ENCODE results near the gene SPAG17.

SPAG17 gene

DNA sequence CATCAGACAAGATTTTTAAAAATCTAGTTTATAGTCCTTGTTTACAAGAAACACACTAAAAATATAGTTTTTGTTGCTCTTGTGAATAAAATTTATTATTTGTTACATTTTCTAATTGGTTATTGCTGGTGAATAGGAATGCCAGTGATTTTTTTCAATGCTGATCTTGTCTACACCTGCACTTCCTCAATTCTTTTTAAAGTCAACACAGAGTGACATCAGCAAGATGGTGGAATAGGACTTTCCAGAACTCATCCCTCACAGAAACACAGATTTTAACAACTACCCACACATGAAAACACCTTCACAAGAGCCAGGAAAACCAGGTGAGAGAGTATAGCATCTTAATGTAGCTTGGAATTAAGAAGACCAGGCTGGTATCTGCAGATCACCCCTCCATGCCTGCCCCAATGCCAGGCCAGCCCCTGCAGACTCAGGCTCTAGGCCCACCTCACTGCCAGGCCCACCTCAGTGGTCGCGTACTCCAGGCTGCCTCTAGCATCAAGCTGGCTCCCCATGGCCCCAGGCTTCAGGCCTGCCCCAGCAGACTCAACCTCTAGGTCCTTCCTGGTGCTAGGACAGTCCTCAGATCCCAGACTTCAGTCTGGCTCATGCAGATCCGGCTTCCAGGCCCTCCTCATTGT is 137.9 kb downstream of the SPAG17 start:
- no peak for TF ChIP-seq ZNF391 (tag by site-specific recombination; IDR thresholded peaks at IDR 0.05; ENCODE audit: borderline replicate concordance, low read depth)
- TF ChIP-seq OSR2 (tag by site-specific recombination; IDR thresholded peaks at IDR 0.05), result no peak
- no peak for TF ChIP-seq ZNF16 (tag by site-specific recombination; IDR thresholded peaks at IDR 0.05; ENCODE audit: low read depth)
- TF ChIP-seq SCRT1 (tag by site-specific recombination; IDR thresholded peaks at IDR 0.05; ENCODE audit: borderline replicate concordance), result no peak
- no peak for TF ChIP-seq PBX3 (CRISPR knock-in tag; IDR thresholded peaks at IDR 0.05)
- TF ChIP-seq ZNF140 (tag by site-specific recombination; IDR thresholded peaks at IDR 0.05), result no peak
- TF ChIP-seq KLF8 (tag by site-specific recombination; IDR thresholded peaks at IDR 0.05), result no peak
- no peak for TF ChIP-seq ZNF138 (tag by site-specific recombination; IDR thresholded peaks at IDR 0.05; ENCODE audit: borderline replicate concordance)
- TF ChIP-seq ZNF24 (tag by site-specific recombination; IDR thresholded peaks at IDR 0.05), result no peak
- TF ChIP-seq ZNF292 (tag by site-specific recombination; IDR thresholded peaks at IDR 0.05; ENCODE audit: borderline replicate concordance, low read depth), result no peak
- TF ChIP-seq HOXD13 (CRISPR knock-in tag; IDR thresholded peaks at IDR 0.05; ENCODE audit: borderline replicate concordance), result no peak
- TF ChIP-seq ZIC2 (tag by site-specific recombination; IDR thresholded peaks at IDR 0.05), result no peak
- TF ChIP-seq SP3 (tag by site-specific recombination; IDR thresholded peaks at IDR 0.05), result no peak
- TF ChIP-seq ZNF776 (tag by site-specific recombination; IDR thresholded peaks at IDR 0.05; ENCODE audit: borderline replicate concordance), result no peak
- no peak for TF ChIP-seq ZNF510 (tag by site-specific recombination; IDR thresholded peaks at IDR 0.05; ENCODE audit: insufficient replicate concordance)
- Histone ChIP-seq H3K36me3 (ENCODE audit: control insufficient read depth in 2 of 2, insufficient read depth in 1 of 2, low read length in 2 of 2) (no peaks in the 10 kb centered on the region), H3K9me3 (ENCODE audit: control insufficient read depth, insufficient read depth, low read depth, low read length) (no peaks in the 10 kb centered on the region), H3K4me1 (ENCODE audit: control insufficient read depth, insufficient read depth, low read length) (no peaks in the 10 kb centered on the region), H3K27ac (ENCODE audit: extremely low read depth, low read depth, low read length) (no peak overlapping the region), H3K4me3 (ENCODE audit: low read depth, low read length) (no peak overlapping the region)
- CTCF ChIA-PET, result no interaction called here
- POLR2A ChIA-PET, result no interaction called here

- Histone ChIP-seq H3K36me3 (ENCODE audit: control insufficient read depth in 2 of 2, insufficient read depth in 1 of 2, low read length in 2 of 2) (no peaks in the 10 kb centered on the region), H3K4me1 (ENCODE audit: control insufficient read depth, insufficient read depth, low read length) (no peaks in the 10 kb centered on the region), H3K9me3 (ENCODE audit: control insufficient read depth, insufficient read depth, low read depth, low read length) (no peaks in the 10 kb centered on the region), H3K4me3 (ENCODE audit: low read depth, low read length) (no peak overlapping the region), H3K27ac (ENCODE audit: extremely low read depth, low read depth, low read length) (no peak overlapping the region)
- ChIA-PET CTCF (interaction anchor here (0.6 kb wide), 2 partner anchors 21 to 556 kb away, joined by 3 read pairs; no protein-coding TSS in a partner anchor), POLR2A (no interaction called here)
- TF ChIP-seq, protein P1, sequence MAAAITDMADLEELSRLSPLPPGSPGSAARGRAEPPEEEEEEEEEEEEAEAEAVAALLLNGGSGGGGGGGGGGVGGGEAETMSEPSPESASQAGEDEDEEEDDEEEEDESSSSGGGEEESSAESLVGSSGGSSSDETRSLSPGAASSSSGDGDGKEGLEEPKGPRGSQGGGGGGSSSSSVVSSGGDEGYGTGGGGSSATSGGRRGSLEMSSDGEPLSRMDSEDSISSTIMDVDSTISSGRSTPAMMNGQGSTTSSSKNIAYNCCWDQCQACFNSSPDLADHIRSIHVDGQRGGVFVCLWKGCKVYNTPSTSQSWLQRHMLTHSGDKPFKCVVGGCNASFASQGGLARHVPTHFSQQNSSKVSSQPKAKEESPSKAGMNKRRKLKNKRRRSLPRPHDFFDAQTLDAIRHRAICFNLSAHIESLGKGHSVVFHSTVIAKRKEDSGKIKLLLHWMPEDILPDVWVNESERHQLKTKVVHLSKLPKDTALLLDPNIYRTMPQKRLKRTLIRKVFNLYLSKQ (tag by site-specific recombination; IDR thresholded peaks at IDR 0.05; ENCODE audit: borderline replicate concordance), result no peak
- TF ChIP-seq, protein P2, sequence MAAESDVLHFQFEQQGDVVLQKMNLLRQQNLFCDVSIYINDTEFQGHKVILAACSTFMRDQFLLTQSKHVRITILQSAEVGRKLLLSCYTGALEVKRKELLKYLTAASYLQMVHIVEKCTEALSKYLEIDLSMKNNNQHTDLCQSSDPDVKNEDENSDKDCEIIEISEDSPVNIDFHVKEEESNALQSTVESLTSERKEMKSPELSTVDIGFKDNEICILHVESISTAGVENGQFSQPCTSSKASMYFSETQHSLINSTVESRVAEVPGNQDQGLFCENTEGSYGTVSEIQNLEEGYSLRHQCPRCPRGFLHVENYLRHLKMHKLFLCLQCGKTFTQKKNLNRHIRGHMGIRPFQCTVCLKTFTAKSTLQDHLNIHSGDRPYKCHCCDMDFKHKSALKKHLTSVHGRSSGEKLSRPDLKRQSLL (tag by site-specific recombination; IDR thresholded peaks at IDR 0.05), result no peak
- TF ChIP-seq ZNF324 (tag by site-specific recombination; IDR thresholded peaks at IDR 0.05) (no peak), ZNF585B (tag by site-specific recombination; IDR thresholded peaks at IDR 0.05) (no peak), PRDM2 (tag by site-specific recombination; IDR thresholded peaks at IDR 0.05; ENCODE audit: borderline replicate concordance) (no peak), ZBTB7A (tag by site-specific recombination; IDR thresholded peaks at IDR 0.05; ENCODE audit: low read depth) (no peak), ZNF391 (tag by site-specific recombination; IDR thresholded peaks at IDR 0.05; ENCODE audit: borderline replicate concordance, low read depth) (no peak), ZNF48 (tag by site-specific recombination; IDR thresholded peaks at IDR 0.05) (no peak)
Measured at GRCh38 chr1:118043624-118044023, 141.4 kb downstream of the SPAG17 start.
